K562 (cell line): ENCODE measurements around the gene IMMP2L. TPM values are rescaled to one million over a fixed set of nuclear protein-coding genes. Genes with fewer than 3 reads are reported as not detected.

ENCODE experiments used
- ATAC-seq: fragments of 200-7000 bp; cut with Tn5 transposase; 3 replicates; pipeline ENCODE4 v1.9.1; 2020; ENCODE audit warnings: moderate library complexity
- BruUV-seq: library from RNA; stranded (reverse); fragments of 400-500 nt; replicated peaks from 2 replicates; lab custom pipeline; 2021; lab: Mats Ljungman, UMichigan
- CTCF ChIA-PET: fragments of 300-600 bp; formaldehyde crosslinking; extraction: SDS; loops from one replicate; lab custom pipeline; 2021; ENCODE audit warnings: low intra/inter-chr PET ratio; lab: Yijun Ruan, JAX
- POLR2A ChIA-PET: fragments of 300-600, 350-650 bp; sonication (Branson Sonifier 250); formaldehyde crosslinking; extraction: SDS; loops from one replicate; lab custom pipeline; 2021; ENCODE audit warnings: antibody characterized with exemption, inconsistent platforms; lab: Yijun Ruan, JAX
- DNase-seq, 4 experiments: peaks; one replicate each; pipeline versions ENCODE4 v3.0.0 to v3.0.0-alpha.2; 2011 to 2018; ENCODE audit warnings: low spot score in 3 of 4, mixed read lengths in 3 of 4; ENCODE audit errors: extremely low read depth in 1 of 4
- FAIRE-seq: peaks from 2 replicates; lab custom pipeline; 2011; peaks lifted over from hg19 to GRCh38; lab: Jason Lieb, UNC
- H2AFZ ChIP-seq: 2 replicates; pipeline ENCODE4 v1.6.0; 2011; ENCODE audit warnings: low read depth, low read length, control low read depth, inconsistent platforms
- H3K27ac ChIP-seq: fragments of 200-600 bp; 3 replicates; pipeline ENCODE4 v1.8.0; 2011; ENCODE audit warnings: low read depth, mild to moderate bottlenecking, control low read depth, inconsistent platforms, low read length, moderate library complexity, mixed read lengths; ENCODE audit errors: extremely low read depth
- H3K27me3 ChIP-seq, 2 experiments: fragments of 300-600 bp in 1 of 2; 2 replicates in 1 of 2; 3 replicates in 1 of 2; pipeline versions ENCODE4 v1.6.0 to v1.8.0; 2011; ENCODE audit warnings: inconsistent platforms in 2 of 2, low read length in 2 of 2, mild to moderate bottlenecking in 1 of 2, mixed read lengths in 1 of 2, moderate library complexity in 1 of 2; ENCODE audit not compliant: control insufficient read depth in 2 of 2, insufficient read depth in 2 of 2
- H3K36me3 ChIP-seq: fragments of 300-600 bp; 3 replicates; pipeline ENCODE4 v1.8.0; 2011; ENCODE audit warnings: mild to moderate bottlenecking, low read length, inconsistent platforms; ENCODE audit not compliant: control insufficient read depth, insufficient read depth
- H3K4me1 ChIP-seq, 2 experiments: fragments of 200-600 bp in 1 of 2; replicated peaks in 1 of 2; 2 replicates in 1 of 2; 3 replicates in 1 of 2; pipeline versions ENCODE4 v1.5.1 to v1.8.0; 2011; ENCODE audit warnings: inconsistent platforms in 2 of 2, low read length in 2 of 2, mild to moderate bottlenecking in 1 of 2, mixed read lengths in 1 of 2, moderate library complexity in 1 of 2; ENCODE audit not compliant: control insufficient read depth in 2 of 2, insufficient read depth in 2 of 2
- H3K4me2 ChIP-seq: 2 replicates; pipeline ENCODE4 v1.6.1; 2011; ENCODE audit warnings: low read length, control low read depth, inconsistent platforms, mixed read lengths; ENCODE audit not compliant: insufficient read depth
- H3K4me3 ChIP-seq: fragments of 200-600 bp; sonication (generic), shearing (Covaris generic); 2 replicates; pipeline ENCODE4 v1.5.1; 2016; ENCODE audit warnings: control low read depth, inconsistent platforms
- H3K79me2 ChIP-seq: fragments of 200-600 bp; 3 replicates; pipeline ENCODE4 v1.8.0; 2011; ENCODE audit warnings: low read length, inconsistent platforms; ENCODE audit not compliant: control insufficient read depth, insufficient read depth
- H3K9ac ChIP-seq, 2 experiments: 2 replicates each; pipeline versions ENCODE4 v1.6.0 to v1.6.1; 2011; ENCODE audit warnings: low read depth in 2 of 2, low read length in 2 of 2, control low read depth in 1 of 2, inconsistent platforms in 1 of 2, mild to moderate bottlenecking in 1 of 2, mixed read lengths in 1 of 2; ENCODE audit not compliant: insufficient read depth in 1 of 2
- H3K9me1 ChIP-seq: one replicate; pipeline ENCODE4 v1.6.0; 2011; ENCODE audit warnings: inconsistent platforms, mild to moderate bottlenecking, low read length, moderate library complexity; ENCODE audit not compliant: control insufficient read depth, insufficient read depth
- H3K9me3 ChIP-seq: replicated peaks from 2 replicates; pipeline ENCODE4 v1.5.1; 2011; ENCODE audit warnings: low read depth, low read length, inconsistent platforms; ENCODE audit not compliant: control insufficient read depth, insufficient read depth
- H4K20me1 ChIP-seq: replicated peaks from 2 replicates; pipeline ENCODE4 v1.6.1; 2011; ENCODE audit warnings: low read length, inconsistent platforms, mixed read lengths; ENCODE audit not compliant: control insufficient read depth, insufficient read depth
- SMC3 ChIP-seq: conservative IDR thresholded peaks from 2 replicates; pipeline ENCODE4 v1.6.1; 2011; ENCODE audit warnings: low read depth, low read length, improper control_type of control experiment; ENCODE audit not compliant: insufficient read depth
- ZNF232 ChIP-seq: sonication (generic); formaldehyde crosslinking; IDR thresholded peaks from 2 replicates; pipeline ENCODE4 v1.8.0; 2022; ENCODE audit warnings: mild to moderate bottlenecking, missing genetic modification reagents
- ZNF384 ChIP-seq: IDR thresholded peaks from 2 replicates; pipeline ENCODE4 v1.6.1; 2012; ENCODE audit warnings: low read depth, low read length, improper control_type of control experiment
- WGBS: fragments of 100-300 bp; shearing (Covaris generic); methylation state at CpG from one replicate; pipeline ENCODE4 v1.1.6; 2016; ENCODE audit warnings: low coverage, mixed read lengths; ENCODE audit not compliant: insufficient coverage; ENCODE audit errors: missing lambda C conversion rate; 5-methylcytosine and 5-hydroxymethylcytosine counted together
- in situ Hi-C: fragments of 300-500 bp; cut with MboI; formaldehyde crosslinking; loops from 4 replicates; pipeline ENCODE4 v1.15.0; 2018; ENCODE audit warnings: inconsistent platforms, mixed read lengths
- intact Hi-C: fragments of 100-400 bp; cut with micrococcal nuclease; formaldehyde crosslinking; loops from 2 replicates; pipeline ENCODE4 v1.14.2; 2022
- polyA plus RNA-seq, 8 experiments: library from polyadenylated mRNA; depleted of rRNA in 4 of 8; stranded (reverse) in 5 of 8; unstranded in 3 of 8; fragments of >200 nt; fragmentation: Nextera tagmentation in 2 of 8; fragmentation: Illumina TruSeq in 1 of 8; extraction: Ambion mirVana in 2 of 8; extraction: Trizol in 1 of 8; gene quantifications; 2 replicates each; pipeline versions ENCODE4 v1.2.1 to v1.2.3, GENCODE V29; 2011 to 2014; ENCODE audit warnings: inconsistent platforms in 1 of 8, missing spikeins in 1 of 8
- total RNA-seq, 7 experiments: library from RNA; depleted of rRNA in 6 of 7; stranded (reverse); fragments of >200 nt in 6 of 7; fragmentation: Illumina TruSeq in 2 of 7; extraction: Trizol in 2 of 7; gene quantifications; 2 replicates each; pipeline versions ENCODE4 v1.2.1 to v1.2.3, GENCODE V29; 2011 to 2021; ENCODE audit warnings: low replicate concordance in 1 of 7
- TF ChIP-seq, protein P1 (sequence below), 3 experiments: IDR thresholded peaks in 2 of 3; conservative IDR thresholded peaks in 1 of 3; 2 replicates each; pipeline ENCODE4 v1.5.1; 2011 to 2012; ENCODE audit warnings: low read length in 3 of 3, mild to moderate bottlenecking in 3 of 3, control low read depth in 2 of 3, improper control_type of control experiment in 1 of 3, inconsistent platforms in 1 of 3, low read depth in 1 of 3, mixed read lengths in 1 of 3, moderate library complexity in 1 of 3; ENCODE audit not compliant: insufficient read depth in 2 of 3
- TF ChIP-seq, protein P2 (sequence below), 2 experiments: IDR thresholded peaks in 1 of 2; conservative IDR thresholded peaks in 1 of 2; 2 replicates each; pipeline ENCODE4 v1.6.1; 2016; ENCODE audit warnings: low read depth in 2 of 2, mild to moderate bottlenecking in 1 of 2, missing compliant biosample characterization in 1 of 2, missing genetic modification characterization in 1 of 2, moderate library complexity in 1 of 2
- TF ChIP-seq, protein P3 (sequence below), 2 experiments: fragments of 450-650 bp; formaldehyde crosslinking in 1 of 2; IDR thresholded peaks; 2 replicates each; pipeline versions ENCODE4 v1.4.0 to v1.6.1; 2014 to 2020; ENCODE audit warnings: mild to moderate bottlenecking in 2 of 2, borderline replicate concordance in 1 of 2, low read depth in 1 of 2

The IMMP2L gene
- total and polyA plus RNA-seq, 9 of the 15 experiments (the other 6 are each of a cell fraction or from before 2014, with no cell fraction given), result 29.7 to 116 (median 53.0) TPM

DNA sequence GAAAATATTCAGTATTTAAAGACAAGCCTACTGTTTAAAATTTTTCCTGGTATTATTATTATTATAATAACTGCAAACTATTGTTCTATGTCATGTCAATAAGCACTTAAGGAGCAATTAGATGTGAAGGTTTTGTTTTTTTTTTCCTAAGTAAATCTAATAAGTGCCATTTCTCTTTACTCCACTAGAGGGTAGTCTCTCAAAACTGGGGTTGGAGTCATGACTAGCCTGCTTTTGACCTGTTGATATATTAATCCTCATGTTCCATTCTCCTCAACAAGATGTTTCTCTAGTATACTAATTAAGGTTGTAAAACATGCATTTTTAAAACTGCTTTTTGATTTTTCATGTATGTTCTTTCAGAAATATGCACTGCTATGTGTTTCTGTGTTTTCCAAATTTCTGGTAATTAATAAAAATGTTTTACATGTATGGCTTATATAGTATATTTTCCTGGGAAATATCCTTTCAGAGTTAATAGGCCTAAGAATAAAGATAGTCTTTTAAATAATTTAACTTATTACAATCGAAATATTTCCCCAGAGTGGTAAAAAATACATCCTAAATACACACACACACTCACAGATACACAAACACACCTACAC is 472.4 kb downstream of the IMMP2L start:
- no peaks in the 10 kb centered on the region; a peak in 1 of 5 replicates for H3K4me1 ChIP-seq
- intact Hi-C loops, result loop anchor here (1.0 to 5.0 kb wide), 4 partner anchors 239 to 645 kb away; partner anchors contain the start of gene IMMP2L
- no peak overlapping the region for H2AFZ ChIP-seq
- H3K9ac ChIP-seq, result no peak overlapping the region
- CTCF ChIA-PET, result interaction anchor here (0.6 to 2.7 kb wide), 4 partner anchors 23 to 645 kb away, joined by 3 to 11 read pairs (median 4); partner anchors contain the start of gene IMMP2L
- H3K27ac ChIP-seq, result no peak overlapping the region
- no peaks in the 10 kb centered on the region for H3K9me1 ChIP-seq
- no peak overlapping the region for H3K4me2 ChIP-seq
- no peak overlapping the region for H3K4me3 ChIP-seq
- POLR2A ChIA-PET, result no interaction called here
- no peaks in the 10 kb centered on the region for H3K27me3 ChIP-seq
- H4K20me1 ChIP-seq, result no peaks in the 10 kb centered on the region
- DNase-seq, result peak; percentile 66 to 72 (median 69)
- peak; percentile 64 for FAIRE-seq
- no peaks in the 10 kb centered on the region for H3K79me2 ChIP-seq
- no peaks in the 10 kb centered on the region for H3K9me3 ChIP-seq
- in situ Hi-C loops, result loop anchor here (5.0 to 10.0 kb wide), 3 partner anchors 387 to 645 kb away; no protein-coding TSS in a partner anchor
- no TSS peak for BruUV-seq
- ATAC-seq, result peak; percentile 83
- no peaks in the 10 kb centered on the region for H3K36me3 ChIP-seq
- 0% methylated on average over 1 of the region's 1 CpG for WGBS
- TF ChIP-seq, protein P1, sequence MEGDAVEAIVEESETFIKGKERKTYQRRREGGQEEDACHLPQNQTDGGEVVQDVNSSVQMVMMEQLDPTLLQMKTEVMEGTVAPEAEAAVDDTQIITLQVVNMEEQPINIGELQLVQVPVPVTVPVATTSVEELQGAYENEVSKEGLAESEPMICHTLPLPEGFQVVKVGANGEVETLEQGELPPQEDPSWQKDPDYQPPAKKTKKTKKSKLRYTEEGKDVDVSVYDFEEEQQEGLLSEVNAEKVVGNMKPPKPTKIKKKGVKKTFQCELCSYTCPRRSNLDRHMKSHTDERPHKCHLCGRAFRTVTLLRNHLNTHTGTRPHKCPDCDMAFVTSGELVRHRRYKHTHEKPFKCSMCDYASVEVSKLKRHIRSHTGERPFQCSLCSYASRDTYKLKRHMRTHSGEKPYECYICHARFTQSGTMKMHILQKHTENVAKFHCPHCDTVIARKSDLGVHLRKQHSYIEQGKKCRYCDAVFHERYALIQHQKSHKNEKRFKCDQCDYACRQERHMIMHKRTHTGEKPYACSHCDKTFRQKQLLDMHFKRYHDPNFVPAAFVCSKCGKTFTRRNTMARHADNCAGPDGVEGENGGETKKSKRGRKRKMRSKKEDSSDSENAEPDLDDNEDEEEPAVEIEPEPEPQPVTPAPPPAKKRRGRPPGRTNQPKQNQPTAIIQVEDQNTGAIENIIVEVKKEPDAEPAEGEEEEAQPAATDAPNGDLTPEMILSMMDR (IDR thresholded peaks at IDR 0.05 in 2 of 3, conservative IDR thresholded peaks at IDR 0.05 in 1 of 3; ENCODE audit: insufficient read depth in 2 of 3, low read depth in 1 of 3, low read length in 3 of 3), result peak; percentile 54 to 80 (median 62)
- TF ChIP-seq, protein P2, sequence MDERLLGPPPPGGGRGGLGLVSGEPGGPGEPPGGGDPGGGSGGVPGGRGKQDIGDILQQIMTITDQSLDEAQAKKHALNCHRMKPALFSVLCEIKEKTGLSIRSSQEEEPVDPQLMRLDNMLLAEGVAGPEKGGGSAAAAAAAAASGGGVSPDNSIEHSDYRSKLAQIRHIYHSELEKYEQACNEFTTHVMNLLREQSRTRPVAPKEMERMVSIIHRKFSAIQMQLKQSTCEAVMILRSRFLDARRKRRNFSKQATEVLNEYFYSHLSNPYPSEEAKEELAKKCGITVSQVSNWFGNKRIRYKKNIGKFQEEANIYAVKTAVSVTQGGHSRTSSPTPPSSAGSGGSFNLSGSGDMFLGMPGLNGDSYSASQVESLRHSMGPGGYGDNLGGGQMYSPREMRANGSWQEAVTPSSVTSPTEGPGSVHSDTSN (CRISPR knock-in tag; IDR thresholded peaks at IDR 0.05; ENCODE audit: low read depth), result no peak
- TF ChIP-seq, protein P2 (tag; conservative IDR thresholded peaks at IDR 0.05; ENCODE audit: low read depth), result peak; percentile 36; the same call in 1 of the 2 replicates
- TF ChIP-seq ZNF384 (peak; percentile 73), ZNF232 (CRISPR knock-in tag) (no peak), SMC3 (peak; percentile 39; the same call in 1 of the 2 replicates)
- TF ChIP-seq, protein P3, sequence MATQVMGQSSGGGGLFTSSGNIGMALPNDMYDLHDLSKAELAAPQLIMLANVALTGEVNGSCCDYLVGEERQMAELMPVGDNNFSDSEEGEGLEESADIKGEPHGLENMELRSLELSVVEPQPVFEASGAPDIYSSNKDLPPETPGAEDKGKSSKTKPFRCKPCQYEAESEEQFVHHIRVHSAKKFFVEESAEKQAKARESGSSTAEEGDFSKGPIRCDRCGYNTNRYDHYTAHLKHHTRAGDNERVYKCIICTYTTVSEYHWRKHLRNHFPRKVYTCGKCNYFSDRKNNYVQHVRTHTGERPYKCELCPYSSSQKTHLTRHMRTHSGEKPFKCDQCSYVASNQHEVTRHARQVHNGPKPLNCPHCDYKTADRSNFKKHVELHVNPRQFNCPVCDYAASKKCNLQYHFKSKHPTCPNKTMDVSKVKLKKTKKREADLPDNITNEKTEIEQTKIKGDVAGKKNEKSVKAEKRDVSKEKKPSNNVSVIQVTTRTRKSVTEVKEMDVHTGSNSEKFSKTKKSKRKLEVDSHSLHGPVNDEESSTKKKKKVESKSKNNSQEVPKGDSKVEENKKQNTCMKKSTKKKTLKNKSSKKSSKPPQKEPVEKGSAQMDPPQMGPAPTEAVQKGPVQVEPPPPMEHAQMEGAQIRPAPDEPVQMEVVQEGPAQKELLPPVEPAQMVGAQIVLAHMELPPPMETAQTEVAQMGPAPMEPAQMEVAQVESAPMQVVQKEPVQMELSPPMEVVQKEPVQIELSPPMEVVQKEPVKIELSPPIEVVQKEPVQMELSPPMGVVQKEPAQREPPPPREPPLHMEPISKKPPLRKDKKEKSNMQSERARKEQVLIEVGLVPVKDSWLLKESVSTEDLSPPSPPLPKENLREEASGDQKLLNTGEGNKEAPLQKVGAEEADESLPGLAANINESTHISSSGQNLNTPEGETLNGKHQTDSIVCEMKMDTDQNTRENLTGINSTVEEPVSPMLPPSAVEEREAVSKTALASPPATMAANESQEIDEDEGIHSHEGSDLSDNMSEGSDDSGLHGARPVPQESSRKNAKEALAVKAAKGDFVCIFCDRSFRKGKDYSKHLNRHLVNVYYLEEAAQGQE (IDR thresholded peaks at IDR 0.05; ENCODE audit: borderline replicate concordance), result peak; percentile 62; the same call in 1 of the 2 replicates
- TF ChIP-seq, protein P3 (CRISPR knock-in tag; IDR thresholded peaks at IDR 0.05; ENCODE audit: low read depth), result no peak
